ENCODE results near the gene FILIP1. TPM values are rescaled to one million over a fixed set of nuclear protein-coding genes. Genes with fewer than 3 reads are reported as not detected.

The FILIP1 gene
- total and polyA plus RNA-seq, 2 of the 8 experiments (the other 6 are each of a cell fraction or from before 2014, with no cell fraction given) = 2.4 to 5.7 TPM

DNA sequence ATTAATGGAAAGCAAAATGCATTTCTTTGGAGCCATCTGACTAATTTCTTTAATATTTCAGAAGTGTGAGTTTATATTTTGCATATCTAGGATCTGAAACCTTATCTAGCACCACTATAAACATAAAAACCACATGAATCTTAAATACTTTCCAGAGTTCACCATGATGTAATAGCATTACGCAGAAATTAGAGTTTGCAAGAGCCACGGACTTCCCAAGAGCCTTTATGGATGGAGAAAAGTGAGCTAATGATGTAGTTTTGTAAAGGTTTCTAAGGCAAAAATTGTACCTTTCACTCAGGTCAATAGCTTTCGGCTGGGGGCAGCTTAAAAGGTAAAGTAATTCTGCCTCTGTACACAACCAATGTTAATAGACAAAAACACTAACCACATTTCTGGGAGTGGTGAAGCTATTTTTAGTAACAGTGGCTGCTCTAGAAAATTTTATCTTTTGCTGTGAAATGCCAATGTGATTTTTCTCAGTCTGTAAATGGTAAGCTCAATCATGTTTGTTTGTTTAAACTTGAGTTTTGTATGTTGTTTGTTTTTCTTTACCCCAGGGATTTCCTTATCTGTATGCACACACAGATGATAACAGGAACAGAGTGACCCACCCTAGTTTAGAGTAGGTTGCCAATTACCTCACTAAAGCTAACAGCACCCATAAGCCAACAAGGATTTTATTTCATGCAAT is 80.5 kb downstream of the FILIP1 start:
- DNase-seq (ENCODE audit: low read depth in 1 of 2, low spot score in 2 of 2) (no peak), FAIRE-seq (no peak)
- Histone ChIP-seq H2BK20ac (ENCODE audit: low read length) (no peak overlapping the region), H3K18ac (ENCODE audit: extremely low read depth, low read length) (no peak overlapping the region), H2BK120ac (replicated peaks; ENCODE audit: low read depth, low read length) (no peak overlapping the region), H3K79me1 (ENCODE audit: low read depth, low read length) (no peaks in the 10 kb centered on the region), H2BK15ac (ENCODE audit: low read length) (no peak overlapping the region), H3K23me2 (ENCODE audit: low read depth, low read length) (no peaks in the 10 kb centered on the region), H3K4me2 (ENCODE audit: insufficient read depth in 1 of 2, low read depth in 2 of 2, low read length in 2 of 2) (no peak overlapping the region), H4K8ac (ENCODE audit: extremely low read depth, insufficient read depth, low read length) (no peak overlapping the region), H3K9ac (replicated peaks in 1 of 4; ENCODE audit: extremely low read depth in 1 of 4, low read depth in 3 of 4, low read length in 3 of 4) (no peak overlapping the region), H3K56ac (replicated peaks; ENCODE audit: insufficient read length, low read depth, low read length) (no peak overlapping the region), H2BK5ac (ENCODE audit: low read depth, low read length) (no peak overlapping the region), H3K14ac (ENCODE audit: insufficient read length) (no peak overlapping the region), H3K27ac (ENCODE audit: low read depth, low read length) (no peak overlapping the region), H2AK5ac (ENCODE audit: low read depth, low read length) (no peak overlapping the region), H2BK12ac (ENCODE audit: low read depth, low read length) (no peak overlapping the region), H2AFZ (ENCODE audit: low read length) (no peak overlapping the region), H3K4me1 (replicated peaks in 1 of 4; ENCODE audit: control insufficient read depth in 3 of 4, insufficient read depth in 4 of 4, low read length in 3 of 4) (no peaks in the 10 kb centered on the region), H3K79me2 (ENCODE audit: control insufficient read depth in 1 of 2, insufficient read depth in 2 of 2, low read length in 2 of 2) (no peaks in the 10 kb centered on the region), H3K36me3 (ENCODE audit: control insufficient read depth in 2 of 4, insufficient read depth in 4 of 4, low read length in 3 of 4) (no peaks in the 10 kb centered on the region; a peak in 1 of 8 replicates), H3K4me3 (ENCODE audit: extremely low read depth in 1 of 4, insufficient read depth in 2 of 4, low read depth in 3 of 4, low read length in 4 of 4) (no peak overlapping the region), H4K20me1 (replicated peaks in 1 of 2; ENCODE audit: control insufficient read depth in 1 of 2, insufficient read depth in 2 of 2, low read length in 2 of 2) (no peaks in the 10 kb centered on the region), H3K9me3 (ENCODE audit: insufficient read depth in 2 of 2, low read depth in 1 of 2, low read length in 1 of 2) (peaks cover 0 to 4% of the 10 kb centered on the region in 2 experiments; a peak in 2 of 4 replicates), H4K91ac (replicated peaks; ENCODE audit: insufficient read length, low read length) (no peak overlapping the region), H3K27me3 (replicated peaks in 1 of 4; ENCODE audit: control insufficient read depth in 3 of 4, extremely low read depth in 1 of 4, insufficient read depth in 3 of 4, low read length in 3 of 4) (no peaks in the 10 kb centered on the region), H4K5ac (ENCODE audit: insufficient read length, low read depth, low read length) (no peak overlapping the region), H3K4ac (replicated peaks; ENCODE audit: insufficient read length, low read depth, low read length) (no peak overlapping the region), H3K23ac (ENCODE audit: insufficient read length) (no peak overlapping the region)
- CTCF ChIA-PET (ENCODE audit: partially characterized antibody) = interaction anchor here (0.6 to 1.1 kb wide), 4 partner anchors 9 to 134 kb away, joined by 3 read pairs; no protein-coding TSS in a partner anchor
- POLR2A ChIA-PET (ENCODE audit: partially characterized antibody) = no interaction called here
- WGBS, 2 experiments (ENCODE audit: extremely low coverage in 1 of 2, insufficient coverage in 1 of 2, insufficient read length in 1 of 2, insufficient replicate concordance in 2 of 2, low coverage in 1 of 2, low lambda C conversion rate in 2 of 2, missing lambda C conversion rate in 1 of 2) = 82% methylated on average over 3 of the region's 3 CpGs; no CpG with 5 or more reads in 1 of the 2 experiments
- TF ChIP-seq ZNF274 (IDR thresholded peaks at IDR 0.05; ENCODE audit: borderline replicate concordance, extremely low read depth, low read length) = no peak
- no peak for TF ChIP-seq SAP30 (IDR thresholded peaks at IDR 0.05; ENCODE audit: insufficient read depth, insufficient replicate concordance, low read length)
- TF ChIP-seq RXRA (IDR thresholded peaks at IDR 0.05; ENCODE audit: insufficient read depth, low read depth, low read length) = no peak
- TF ChIP-seq PHF8 (conservative IDR thresholded peaks at IDR 0.05; ENCODE audit: low read depth, low read length) = no peak
- TF ChIP-seq, protein P1, sequence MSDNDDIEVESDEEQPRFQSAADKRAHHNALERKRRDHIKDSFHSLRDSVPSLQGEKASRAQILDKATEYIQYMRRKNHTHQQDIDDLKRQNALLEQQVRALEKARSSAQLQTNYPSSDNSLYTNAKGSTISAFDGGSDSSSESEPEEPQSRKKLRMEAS (IDR thresholded peaks at IDR 0.05) = no peak
- no peak for TF ChIP-seq NRF1 (IDR thresholded peaks at IDR 0.05; ENCODE audit: low read depth, low read length)
- no peak for TF ChIP-seq POU5F1 (IDR thresholded peaks at IDR 0.05; ENCODE audit: low read depth, low read length)
- no peak for TF ChIP-seq ASH2L (IDR thresholded peaks at IDR 0.05; ENCODE audit: low read length)
- TF ChIP-seq, protein P2, sequence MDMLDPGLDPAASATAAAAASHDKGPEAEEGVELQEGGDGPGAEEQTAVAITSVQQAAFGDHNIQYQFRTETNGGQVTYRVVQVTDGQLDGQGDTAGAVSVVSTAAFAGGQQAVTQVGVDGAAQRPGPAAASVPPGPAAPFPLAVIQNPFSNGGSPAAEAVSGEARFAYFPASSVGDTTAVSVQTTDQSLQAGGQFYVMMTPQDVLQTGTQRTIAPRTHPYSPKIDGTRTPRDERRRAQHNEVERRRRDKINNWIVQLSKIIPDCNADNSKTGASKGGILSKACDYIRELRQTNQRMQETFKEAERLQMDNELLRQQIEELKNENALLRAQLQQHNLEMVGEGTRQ (IDR thresholded peaks at IDR 0.05; ENCODE audit: low read length) = no peak
- no peak for TF ChIP-seq CREB1 (IDR thresholded peaks at IDR 0.05)
- TF ChIP-seq SP1 (IDR thresholded peaks at IDR 0.05; ENCODE audit: low read depth, low read length) = no peak
- no peak for TF ChIP-seq GTF2F1 (IDR thresholded peaks at IDR 0.05; ENCODE audit: borderline replicate concordance, low read depth, low read length)
- TF ChIP-seq KDM5A (IDR thresholded peaks at IDR 0.05; ENCODE audit: low read length) = no peak

Measured in H1 (cell line).